Right ventricle myocardium superior (tissue), 1 donor: ENCODE data around the gene EEF1AKMT4. TPM values are rescaled to one million over a fixed set of nuclear protein-coding genes. Genes with fewer than 3 reads are reported as not detected.

ENCODE experiments used
- ATAC-seq: fragments of 200-7000 bp; cut with Tn5 transposase; one replicate; pipeline ENCODE4 v1.9.1; 2020; ENCODE audit warnings: mild to moderate bottlenecking; ENCODE audit not compliant: poor library complexity
- DNase-seq: peaks from one replicate; pipeline ENCODE4 v3.0.0-alpha.2; 2020
- intact Hi-C: fragments of 100-400 bp; cut with DNase I; formaldehyde crosslinking; loops from one replicate; pipeline ENCODE4 v1.11.2; 2022
- total RNA-seq: library from RNA; stranded (reverse); fragmentation: NEBNext Ultra II Directional; extraction: Animal tissue kit (Norgen Biotek cat#: 25700); gene quantifications from one replicate; pipeline ENCODE4 v1.2.1, GENCODE V29; 2021
- donor health status: DM: no; HTN: yes; CAD: no; lungs with severe emphysema.

Gene EEF1AKMT4
- total RNA-seq, 1 donor from 2014 or later, result 1.6 TPM

DNA sequence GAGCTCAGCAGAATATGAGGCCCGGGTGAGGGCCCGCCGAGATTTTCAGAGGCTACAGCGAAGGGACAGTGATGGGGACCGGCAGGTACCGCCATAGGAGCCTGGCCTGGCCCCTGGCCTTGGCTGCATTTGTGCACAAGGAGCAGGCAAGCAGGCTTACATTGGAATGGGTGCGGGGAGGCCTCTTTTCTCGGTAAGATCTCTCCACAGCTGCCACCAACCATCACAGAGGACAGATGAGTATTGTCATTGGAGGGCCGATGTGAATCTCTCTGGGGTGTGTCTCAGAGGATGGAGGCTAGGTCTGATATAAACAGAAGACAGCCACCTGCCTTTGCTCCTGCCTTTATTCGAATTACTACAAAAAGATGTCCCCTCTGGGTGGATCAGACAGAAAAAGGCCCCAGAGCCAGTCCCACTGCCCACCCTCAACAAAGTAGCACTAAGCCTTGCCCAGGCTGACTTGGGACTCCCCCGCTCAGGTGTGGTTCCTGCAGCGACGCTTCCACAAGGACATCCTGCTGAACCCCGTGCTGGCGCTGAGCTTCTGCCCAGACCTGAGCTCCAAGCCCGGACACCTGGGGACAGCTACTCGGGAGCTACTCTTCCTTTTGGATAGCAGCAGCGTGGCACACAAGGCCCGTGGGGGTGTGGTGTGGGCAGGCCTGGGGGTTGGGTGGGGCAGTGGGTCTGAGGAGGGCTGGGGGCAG, 14.6 kb upstream of the EEF1AKMT4 start:
- intact Hi-C loops, result no loop called here
- DNase-seq (no peak), ATAC-seq (no peak)

DNA sequence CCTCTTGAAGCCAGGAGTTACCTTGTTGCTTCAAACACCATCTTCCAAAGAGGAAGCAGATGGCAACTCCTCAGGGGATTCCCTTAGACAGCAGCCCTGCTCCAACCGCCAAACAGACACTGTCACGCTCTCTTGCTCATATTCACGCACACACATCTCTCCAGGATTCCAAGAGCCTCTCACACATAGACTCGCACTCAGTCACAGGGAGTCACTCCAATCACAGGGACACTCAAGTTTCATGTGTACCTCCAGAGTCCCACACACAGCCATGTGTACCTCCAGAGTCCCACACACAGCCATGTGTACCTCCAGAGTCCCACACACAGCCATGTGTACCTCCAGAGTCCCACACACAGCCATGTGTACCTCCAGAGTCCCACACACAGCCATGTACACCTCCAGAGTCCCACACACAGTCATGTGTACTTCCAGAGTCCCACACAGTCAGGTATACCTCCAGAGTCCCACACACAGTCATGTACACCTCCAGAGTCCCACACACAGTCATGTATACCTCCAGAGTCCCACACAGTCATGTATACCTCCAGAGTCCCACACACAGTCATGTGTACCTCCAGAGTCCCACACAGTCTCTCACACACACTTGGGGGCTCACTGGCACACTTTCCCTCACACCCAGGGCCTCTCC, 14.0 kb upstream of the EEF1AKMT4 start:
- no peak for DNase-seq
- no peak for ATAC-seq
- intact Hi-C loops, result no loop called here

DNA sequence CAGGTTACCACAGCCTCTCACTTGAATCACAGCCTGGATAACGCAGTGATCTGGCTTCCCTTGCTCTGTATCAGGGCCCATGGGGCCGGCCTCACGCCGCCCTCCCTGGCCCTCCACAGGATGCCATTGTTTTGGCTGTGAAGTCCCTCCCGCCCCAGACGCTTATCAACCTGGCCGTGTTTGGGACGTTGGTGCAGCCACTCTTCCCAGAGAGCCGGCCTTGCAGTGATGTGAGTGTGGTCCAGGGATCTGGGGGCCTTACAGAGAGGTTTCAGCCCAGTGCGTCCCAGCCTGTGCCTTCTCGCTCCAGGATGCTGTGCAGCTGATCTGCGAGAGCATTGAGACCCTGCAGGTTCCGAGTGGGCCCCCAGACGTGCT, 13.4 kb upstream of the EEF1AKMT4 start:
- DNase-seq (no peak), ATAC-seq (no peak)
- intact Hi-C loops, result no loop called here

DNA sequence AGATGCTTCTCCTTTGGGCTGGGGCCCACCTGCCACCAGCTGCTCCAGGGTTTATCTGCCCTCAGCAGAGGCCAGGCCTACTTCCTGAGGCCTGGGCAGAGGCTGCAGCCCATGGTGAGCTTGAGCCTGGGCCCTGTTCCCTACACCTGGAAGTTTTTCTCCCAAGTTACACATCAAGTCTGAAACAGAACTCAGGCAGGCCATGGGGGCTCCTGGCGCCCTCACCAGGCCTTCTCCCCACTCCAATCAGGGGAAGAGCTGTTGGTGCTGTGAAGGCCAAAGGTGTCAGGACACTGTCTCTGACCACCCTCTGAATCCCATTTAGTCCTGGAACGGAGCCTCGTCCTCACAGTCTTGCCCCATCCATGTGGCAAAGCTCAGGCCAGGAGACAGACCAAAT, 12.8 kb upstream of the EEF1AKMT4 start:
- ATAC-seq (no peak), DNase-seq (no peak)
- intact Hi-C loops, result no loop called here

DNA sequence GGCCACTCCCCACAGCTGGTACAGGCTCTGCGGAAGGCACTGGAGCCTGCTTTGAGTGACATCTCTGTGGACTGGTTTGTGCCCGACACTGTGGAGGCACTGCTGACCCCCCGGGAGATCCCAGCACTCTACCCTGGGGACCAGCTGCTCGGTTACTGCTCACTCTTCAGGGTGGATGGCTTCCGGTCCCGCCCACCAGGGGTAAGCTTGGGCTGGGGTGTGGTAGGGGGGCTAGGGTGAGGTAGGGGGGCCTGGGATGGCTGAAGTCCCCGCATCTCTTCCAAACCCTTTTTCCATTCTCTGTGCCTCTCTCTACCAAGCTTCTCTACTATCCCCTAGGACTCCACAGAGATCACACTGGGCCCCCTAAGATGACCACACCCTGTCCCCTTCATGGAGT, 12.3 kb upstream of the EEF1AKMT4 start:
- ATAC-seq, result no peak
- intact Hi-C loops, result no loop called here
- no peak for DNase-seq

DNA sequence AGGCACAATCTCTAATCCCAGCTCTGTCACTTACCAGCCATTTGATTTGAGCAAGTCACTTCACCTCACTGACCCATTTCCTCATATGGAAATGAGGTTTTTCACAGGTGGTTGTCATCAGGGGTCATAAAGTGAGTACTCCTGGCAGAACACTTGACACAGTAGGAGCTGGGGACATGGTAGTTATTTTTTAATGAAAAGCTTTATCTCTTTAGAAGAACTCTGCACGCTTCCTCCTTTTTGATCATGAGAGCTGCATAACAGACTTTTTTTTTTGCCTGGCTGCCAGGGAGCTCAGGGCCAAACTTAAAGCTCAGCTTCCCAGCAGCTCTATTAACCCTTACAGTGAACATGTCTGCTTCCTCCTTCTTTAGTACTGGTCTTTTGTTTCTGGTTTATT, 11.7 kb upstream of the EEF1AKMT4 start:
- ATAC-seq, result no peak
- no peak for DNase-seq
- intact Hi-C loops, result no loop called here

DNA sequence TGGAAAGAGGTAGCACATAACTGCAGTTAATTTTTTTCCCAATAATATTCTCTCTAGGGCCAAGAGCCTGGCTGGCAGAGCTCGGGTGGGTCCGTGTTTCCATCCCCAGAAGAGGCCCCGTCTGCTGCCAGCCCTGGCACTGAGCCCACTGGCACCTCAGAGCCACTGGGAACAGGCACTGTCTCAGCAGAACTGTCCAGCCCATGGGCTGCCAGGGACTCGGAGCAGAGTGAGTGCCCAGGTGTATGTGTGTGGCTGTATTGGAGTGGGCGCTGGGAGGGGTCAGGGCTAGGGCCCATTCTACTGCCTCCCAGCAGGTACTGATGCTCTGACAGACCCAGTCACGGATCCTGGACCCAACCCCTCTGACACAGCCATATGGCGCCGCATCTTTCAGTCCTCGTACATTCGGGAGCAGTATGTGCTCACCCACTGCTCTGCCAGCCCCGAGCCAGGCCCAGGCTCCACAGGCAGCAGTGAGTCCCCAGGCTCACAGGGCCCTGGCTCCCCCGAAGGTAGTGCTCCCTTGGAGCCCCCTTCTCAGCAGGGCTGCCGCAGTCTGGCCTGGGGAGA, 11.1 kb upstream of the EEF1AKMT4 start:
- intact Hi-C loops, result no loop called here
- DNase-seq, result no peak
- no peak for ATAC-seq

DNA sequence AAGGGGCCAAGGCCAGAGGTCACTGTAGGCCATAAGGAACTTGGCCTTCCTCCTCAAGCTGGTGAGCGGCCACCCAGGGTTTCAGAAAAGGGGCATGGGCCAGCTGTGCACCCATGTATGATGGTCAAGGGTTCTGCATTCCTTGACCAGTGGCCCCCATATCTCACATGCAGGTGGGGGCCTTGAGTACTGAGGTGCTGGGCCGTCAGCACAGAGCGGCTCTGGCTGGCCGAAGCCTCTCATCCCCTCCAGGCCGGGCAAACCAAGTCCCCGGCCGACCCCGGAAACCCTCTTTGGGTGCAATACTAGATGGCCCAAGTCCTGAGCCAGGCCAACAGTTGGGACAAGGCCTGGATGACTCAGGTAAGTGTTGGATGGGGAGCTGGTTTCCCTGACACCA, 10.3 kb upstream of the EEF1AKMT4 start:
- ATAC-seq (no peak), DNase-seq (no peak)
- intact Hi-C loops, result no loop called here

DNA sequence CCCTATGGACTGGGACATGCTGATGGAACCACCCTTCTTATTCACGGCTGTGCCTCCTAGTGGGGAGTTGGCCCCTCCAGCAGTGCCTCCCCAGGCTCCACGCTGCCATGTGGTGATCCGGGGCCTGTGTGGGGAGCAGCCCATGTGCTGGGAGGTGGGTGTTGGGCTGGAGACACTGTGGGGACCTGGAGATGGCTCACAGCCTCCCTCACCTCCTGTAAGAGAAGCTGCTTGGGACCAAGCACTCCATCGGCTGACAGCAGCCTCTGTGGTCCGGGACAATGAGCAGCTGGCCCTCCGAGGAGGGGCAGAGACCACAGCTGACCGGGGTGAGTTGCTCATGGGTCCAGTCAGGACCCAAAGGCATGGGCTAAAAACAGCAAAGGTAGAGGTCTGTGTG, 9.8 kb upstream of the EEF1AKMT4 start:
- intact Hi-C loops, result no loop called here

DNA sequence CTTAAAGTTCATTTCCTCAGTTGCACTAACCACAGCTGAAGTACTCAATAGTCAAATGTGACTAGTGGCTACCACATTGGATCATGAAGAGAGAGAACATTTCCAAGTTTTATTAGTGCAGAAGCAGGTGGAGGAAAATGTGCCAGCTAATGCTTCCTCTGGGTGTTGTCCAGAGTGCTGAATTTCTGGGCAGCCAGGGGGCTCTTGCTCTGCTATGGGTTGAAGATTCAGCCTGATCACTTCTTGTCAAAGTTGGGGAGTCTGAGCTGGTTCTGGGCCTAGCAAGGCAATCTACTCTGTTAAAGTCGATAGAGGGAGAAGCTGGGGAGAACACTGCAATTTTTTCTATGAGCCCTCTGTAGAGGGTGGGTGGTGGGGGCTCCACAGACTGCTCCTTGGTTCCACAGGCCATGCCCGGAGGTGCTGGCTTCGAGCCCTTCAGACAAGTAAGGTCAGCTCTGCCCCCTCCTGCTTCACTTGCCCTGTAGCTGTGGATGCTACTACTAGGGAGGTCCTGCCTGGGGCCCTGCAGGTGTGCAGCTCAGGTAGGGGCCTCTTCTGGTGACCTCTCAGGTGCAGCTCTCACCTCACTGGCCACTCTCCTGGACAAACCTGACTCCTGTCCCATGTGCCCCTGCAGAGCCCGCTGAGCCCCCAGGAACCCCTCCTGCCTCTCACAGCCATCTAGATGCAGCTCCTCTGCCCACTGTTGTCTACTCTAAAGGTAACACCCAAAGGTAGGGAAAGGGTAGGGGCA, 8.9 kb upstream of the EEF1AKMT4 start:
- DNase-seq (no peak), ATAC-seq (no peak)
- intact Hi-C loops, result no loop called here

More for the DNA sequence above, 9.8 kb upstream of the EEF1AKMT4 start:
- DNase-seq (no peak), ATAC-seq (no peak)

DNA sequence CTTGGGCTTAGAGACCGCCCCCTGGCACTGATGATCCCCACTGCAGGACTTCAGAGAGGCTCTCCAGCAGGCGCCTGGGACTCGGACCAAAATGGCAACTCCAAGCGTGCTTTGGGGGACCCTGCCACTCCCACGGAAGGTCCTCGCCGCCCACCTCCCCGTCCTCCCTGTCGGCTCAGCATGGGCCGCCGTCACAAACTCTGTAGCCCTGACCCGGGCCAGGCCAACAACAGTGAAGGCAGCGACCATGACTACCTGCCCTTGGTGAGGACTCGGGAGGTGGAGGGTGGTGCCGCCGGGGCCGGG, 8.4 kb upstream of the EEF1AKMT4 start:
- intact Hi-C loops, result no loop called here
- ATAC-seq (no peak), DNase-seq (no peak)

DNA sequence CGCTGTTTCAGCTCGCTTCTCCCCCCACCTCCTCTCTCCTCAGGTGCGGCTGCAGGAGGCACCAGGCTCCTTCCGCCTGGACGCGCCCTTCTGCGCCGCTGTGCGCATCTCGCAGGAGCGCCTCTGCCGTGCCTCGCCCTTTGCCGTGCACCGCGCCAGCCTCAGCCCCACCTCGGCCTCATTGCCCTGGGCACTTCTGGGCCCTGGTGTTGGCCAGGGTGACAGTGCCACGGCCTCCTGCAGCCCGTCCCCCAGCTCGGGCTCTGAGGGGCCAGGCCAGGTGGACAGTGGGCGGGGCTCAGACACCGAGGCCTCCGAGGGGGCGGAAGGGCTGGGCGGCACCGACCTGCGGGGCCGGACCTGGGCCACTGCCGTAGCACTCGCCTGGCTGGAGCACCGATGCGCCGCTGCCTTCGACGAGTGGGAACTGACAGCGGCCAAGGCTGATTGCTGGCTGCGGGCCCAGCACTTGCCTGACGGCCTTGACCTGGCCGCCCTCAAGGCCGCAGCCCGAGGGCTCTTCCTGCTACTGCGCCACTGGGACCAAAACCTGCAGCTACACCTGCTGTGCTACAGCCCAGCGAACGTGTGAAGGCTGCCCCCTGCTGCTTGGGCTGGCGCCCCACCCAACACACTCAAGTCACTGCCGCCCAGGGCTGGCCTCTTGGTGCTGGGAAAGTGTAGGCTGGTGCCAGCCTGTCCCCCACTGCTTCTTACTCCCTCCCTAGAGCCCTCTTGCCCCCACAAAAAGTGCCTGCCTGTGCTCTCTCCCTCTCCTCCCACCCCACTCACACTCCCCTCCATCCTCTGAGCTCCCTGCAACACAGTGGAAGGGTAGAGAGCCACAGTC, 7.8 kb upstream of the EEF1AKMT4 start:
- peak; percentile 62 for DNase-seq
- intact Hi-C loops, result no loop called here

DNA sequence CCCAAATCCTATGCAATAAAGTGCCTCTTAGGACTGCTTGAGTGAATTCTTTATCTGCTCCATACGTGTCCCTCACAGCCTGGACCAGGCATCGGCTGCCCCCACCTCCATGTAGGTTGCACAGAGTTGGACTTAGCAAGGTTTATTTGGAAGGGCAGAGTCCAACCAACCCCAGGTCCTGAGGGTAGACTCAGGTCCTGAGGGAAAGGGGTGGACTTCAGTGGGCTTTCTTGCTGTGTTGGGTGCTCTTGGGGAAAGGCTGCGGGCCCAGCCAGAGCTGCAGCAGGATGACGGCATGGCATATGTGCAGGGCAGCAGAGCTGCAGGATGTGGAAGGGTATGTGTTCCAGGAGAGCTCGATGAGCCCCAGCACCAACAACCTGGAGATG, 7.2 kb upstream of the EEF1AKMT4 start:
- no peak for ATAC-seq
- intact Hi-C loops, result no loop called here

More for the DNA sequence above, 7.8 kb upstream of the EEF1AKMT4 start:
- ATAC-seq, result peak; percentile 80

DNA sequence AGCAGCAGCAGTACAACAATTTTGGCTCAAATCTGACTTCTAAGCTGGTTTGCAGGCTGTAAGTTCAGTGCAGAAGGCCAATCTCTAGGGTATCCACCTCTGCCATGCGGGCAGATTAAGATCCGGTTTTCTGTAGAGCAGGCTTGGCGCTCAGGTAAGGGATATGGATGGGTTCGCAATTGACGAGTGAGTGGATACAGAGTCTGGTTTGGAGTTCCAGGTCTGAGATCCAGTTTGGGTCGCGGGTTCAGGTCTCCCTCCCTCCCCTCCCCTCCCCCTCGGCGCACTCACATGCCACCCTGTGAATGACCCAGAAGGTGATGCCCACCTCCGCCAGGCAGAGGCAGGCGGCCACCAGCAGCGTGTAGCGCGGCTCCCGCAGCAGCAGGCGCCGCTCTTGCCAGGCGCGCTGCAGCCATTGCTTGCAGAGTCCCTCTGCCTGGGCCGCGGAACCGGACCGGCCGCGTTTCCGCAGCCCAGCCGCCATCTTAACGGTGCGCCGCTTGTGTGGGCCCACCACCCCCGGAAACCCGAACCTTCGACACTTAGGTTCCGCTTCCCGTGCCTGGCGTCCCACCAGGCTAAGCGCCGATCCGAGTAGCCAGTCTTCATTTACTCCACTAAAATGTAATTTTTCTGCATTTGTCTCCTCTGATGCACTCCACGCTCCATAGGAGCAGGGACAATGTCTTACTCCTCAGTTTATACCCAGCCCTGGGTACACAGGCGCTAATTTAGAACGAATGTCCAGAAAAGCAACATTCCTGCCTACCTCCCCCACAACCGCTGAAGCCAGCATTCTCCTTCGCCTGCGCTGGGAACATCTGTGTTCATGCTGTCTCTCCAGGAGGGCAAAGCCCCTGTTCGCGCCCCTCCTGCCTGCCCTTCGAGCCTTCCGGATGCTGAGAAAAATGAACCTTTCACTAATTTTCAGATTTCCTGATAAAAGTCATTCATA, 739 bp upstream of the EEF1AKMT4 start, which contains the start of gene ALG3:
ALG3 (minus strand) TSS at position 509 of the 958 bp plus-strand sequence; CDS start at position 487, 22 bp downstream.
- intact Hi-C loops, result loop anchor here (5.0 kb wide), 1 partner anchor 111 kb away; the partner anchor contains the start of gene EIF2B5
- peak; percentile 90 for ATAC-seq

More for the DNA sequence above, 7.2 kb upstream of the EEF1AKMT4 start:
- DNase-seq, result no peak

DNA sequence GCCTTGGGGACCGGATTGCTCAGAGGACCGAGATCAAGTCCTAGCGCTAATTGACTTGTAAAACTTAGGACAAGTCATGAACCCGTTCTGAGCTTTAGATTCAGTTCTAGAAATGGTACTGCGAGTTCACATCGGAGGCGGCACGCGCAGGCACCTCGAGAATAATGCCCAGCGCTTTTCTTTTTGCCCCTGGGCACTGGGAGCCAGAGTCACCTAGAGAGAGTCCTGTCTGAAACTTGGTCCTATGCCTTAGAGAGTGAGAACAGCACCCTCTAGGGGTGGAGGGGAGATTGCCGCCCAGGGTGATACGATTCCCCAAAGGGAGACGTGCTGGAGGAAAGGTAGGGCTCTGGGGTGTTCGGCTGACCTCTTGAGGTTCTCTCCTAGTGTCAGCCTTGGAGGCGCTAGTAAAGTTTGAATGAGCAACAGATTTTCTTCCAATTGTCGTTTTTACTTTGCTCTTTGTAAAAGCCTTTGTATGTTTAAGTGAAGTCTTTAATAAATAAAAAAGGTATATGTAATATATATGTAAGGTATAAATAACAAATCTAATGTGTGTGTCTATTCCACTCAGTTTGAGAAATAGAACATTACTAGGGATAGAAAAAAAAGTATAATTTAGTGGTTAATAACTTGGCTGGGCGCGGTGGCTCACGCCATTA, 826 bp downstream of the EEF1AKMT4 start:
- intact Hi-C loops, result no loop called here
- ATAC-seq, result peak; percentile 87
- DNase-seq, result peak; percentile 90

More for the DNA sequence above, 739 bp upstream of the EEF1AKMT4 start, which contains the start of gene ALG3:
- DNase-seq, result peak; percentile 89

DNA sequence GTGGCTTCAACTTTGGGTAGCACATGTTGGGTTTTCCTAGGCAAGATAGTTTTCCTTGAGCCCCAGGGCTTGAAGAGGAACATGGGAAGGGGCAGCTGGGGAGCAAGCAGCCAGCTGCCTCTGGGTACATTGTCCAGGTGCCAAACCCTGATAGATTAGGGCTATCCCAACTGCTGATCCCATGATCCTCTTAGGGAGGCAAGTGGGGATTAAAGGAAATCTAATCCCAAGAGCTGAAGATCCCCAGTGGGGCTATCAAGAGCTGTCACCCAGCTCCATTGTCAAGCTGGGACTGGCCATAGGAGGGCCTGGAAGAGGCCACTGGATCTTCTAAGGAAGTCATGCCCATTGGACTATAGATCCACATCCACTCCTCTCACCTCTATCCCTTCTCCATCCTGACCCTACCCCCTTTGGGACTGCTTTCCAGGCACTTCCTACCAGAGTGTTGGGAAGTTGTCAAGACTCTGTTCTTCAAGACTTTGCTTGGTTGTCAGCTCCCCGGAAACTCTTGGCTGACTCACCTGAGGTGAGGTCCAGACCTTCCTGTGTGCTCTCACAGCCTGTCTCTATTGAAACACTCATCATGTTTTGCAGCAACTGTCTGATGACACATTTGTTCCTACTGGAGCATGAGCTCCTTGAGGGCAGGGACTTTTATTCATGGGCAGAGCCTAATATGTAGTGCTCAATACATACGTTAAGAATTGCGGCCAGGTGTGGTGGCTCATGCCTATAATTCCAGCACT, 6.0 kb downstream of the EEF1AKMT4 start:
- intact Hi-C loops, result no loop called here
- ATAC-seq (no peak), DNase-seq (no peak)
